Measurements from ENCODE around the gene MCAM.

DNA sequence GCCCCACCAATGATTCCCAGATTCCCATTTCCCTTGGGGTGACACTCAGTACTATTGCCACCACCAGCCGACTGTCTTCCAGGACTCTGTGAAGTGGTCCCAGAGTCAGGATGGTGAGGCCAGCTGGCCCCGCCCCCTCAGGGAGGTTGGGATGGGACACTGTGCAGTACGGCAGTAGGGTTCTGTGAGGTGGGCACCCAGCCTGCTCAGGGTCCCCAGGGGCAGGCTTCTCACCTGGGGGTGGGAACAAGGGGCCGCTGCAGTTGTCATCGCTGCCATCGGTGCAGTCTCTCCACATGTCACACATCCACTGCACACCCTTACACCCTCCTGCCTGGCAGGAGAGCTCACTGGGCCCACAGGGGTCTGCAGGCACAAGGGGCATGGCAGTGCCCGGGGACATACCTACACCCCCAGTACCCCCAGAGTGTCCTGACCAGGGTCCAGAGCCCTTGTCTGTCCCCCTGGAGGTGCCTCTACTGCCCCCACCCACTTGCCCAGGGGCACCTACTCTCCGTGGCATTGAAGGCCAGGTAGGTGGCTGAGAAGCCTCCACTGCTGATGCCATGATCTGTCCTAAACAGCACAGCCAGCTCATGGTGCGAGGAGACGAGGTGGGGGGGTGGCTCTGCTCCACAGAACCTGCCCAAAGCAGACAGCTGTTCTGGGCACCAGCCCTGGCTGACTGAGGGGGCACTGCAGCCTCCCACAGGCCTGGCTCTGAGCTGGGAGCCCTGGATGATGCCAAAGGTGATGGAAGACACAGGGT is 25.6 kb upstream of the MCAM start:
- TF ChIP-seq POLR2A (IDR thresholded peaks at IDR 0.05; ENCODE audit: low read length) (no peak), GATA1 (IDR thresholded peaks at IDR 0.05; ENCODE audit: low read depth, low read length) (no peak)

All from erythroblast (primary cell).